PFSK-1 (cell line): ENCODE data around the gene RFT1.

ENCODE experiments used
- POLR2AphosphoS5 ChIP-seq: IDR thresholded peaks from 2 replicates; pipeline ENCODE4 v1.6.1; 2012; ENCODE audit warnings: low read depth, mild to moderate bottlenecking, control low read depth, low read length, moderate library complexity
- REST ChIP-seq, 2 experiments: IDR thresholded peaks; 2 replicates each; pipeline versions ENCODE4 v1.6.1 to v1.8.0; 2011 to 2012; ENCODE audit warnings: low read depth in 2 of 2, low read length in 2 of 2, control low read depth in 1 of 2, inconsistent platforms in 1 of 2, mild to moderate bottlenecking in 1 of 2, moderate library complexity in 1 of 2; ENCODE audit not compliant: insufficient read depth in 1 of 2

DNA sequence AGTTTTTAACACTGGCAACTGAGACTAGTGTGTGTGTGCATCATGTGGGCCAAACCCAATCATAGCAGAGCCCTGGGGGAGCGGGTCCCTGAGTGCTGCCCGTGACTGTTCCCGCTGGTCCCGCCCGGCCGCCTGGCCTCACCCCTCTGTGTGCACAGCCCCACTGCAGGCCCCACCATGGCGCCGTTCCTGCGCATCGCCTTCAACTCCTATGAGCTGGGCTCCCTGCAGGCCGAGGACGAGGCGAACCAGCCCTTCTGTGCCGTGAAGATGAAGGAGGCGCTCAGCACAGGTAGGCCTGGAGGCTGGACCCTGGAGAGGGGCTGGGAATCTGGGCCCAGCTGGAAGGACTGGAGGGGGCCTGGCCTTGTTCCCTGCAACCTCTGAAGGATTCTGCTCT lies 48.0 kb upstream of the RFT1 start:
- no peak for TF ChIP-seq POLR2AphosphoS5
- TF ChIP-seq REST (IDR thresholded peaks at IDR 0.05; ENCODE audit: insufficient read depth in 1 of 2, low read depth in 2 of 2, low read length in 2 of 2): no peak
